ENCODE data around the gene MANSC4. TPM values are rescaled to one million over a fixed set of nuclear protein-coding genes. Genes with fewer than 3 reads are reported as not detected.

MANSC4 gene
- total RNA-seq, 4 donors from 2014 or later: not detected

DNA sequence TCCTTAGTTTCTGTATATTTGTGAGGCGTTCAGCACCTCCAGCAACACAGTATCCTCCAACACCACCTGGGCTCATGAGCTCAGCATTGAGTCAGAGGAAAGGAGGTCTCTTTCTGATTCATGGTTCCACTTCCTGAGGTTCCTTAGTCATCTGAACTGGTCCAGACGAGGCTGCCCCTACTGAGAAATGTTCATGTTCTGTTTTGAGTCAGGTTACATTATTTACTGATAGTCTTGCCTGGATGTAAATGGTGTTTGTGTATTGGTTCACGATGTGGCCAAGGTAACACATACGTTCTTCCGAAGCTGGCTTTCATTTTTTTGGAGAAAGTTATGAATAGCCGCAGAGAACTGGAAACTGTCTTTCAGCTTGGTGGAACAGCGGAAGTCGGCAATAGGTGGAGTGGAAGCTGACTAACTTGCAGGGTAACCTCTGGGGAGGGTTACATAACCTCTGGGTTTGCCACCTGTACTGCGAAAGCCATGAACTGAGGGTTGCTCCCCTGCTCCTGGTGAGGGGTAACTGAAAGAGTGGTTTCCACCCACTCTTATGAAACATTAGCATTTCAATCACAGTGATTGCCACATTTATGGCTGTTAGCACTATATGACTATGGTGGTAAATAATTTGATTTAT lies 42.2 kb upstream of the MANSC4 start:
- TF ChIP-seq, protein P1, sequence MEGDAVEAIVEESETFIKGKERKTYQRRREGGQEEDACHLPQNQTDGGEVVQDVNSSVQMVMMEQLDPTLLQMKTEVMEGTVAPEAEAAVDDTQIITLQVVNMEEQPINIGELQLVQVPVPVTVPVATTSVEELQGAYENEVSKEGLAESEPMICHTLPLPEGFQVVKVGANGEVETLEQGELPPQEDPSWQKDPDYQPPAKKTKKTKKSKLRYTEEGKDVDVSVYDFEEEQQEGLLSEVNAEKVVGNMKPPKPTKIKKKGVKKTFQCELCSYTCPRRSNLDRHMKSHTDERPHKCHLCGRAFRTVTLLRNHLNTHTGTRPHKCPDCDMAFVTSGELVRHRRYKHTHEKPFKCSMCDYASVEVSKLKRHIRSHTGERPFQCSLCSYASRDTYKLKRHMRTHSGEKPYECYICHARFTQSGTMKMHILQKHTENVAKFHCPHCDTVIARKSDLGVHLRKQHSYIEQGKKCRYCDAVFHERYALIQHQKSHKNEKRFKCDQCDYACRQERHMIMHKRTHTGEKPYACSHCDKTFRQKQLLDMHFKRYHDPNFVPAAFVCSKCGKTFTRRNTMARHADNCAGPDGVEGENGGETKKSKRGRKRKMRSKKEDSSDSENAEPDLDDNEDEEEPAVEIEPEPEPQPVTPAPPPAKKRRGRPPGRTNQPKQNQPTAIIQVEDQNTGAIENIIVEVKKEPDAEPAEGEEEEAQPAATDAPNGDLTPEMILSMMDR (IDR thresholded peaks at IDR 0.05): no peak
- no peak for TF ChIP-seq POLR2A (IDR thresholded peaks at IDR 0.05)
- intact Hi-C loops (cut with DNase I; ENCODE audit: low total_unique reads): loop anchor here (10.0 kb wide), 1 partner anchor 87 kb away; no protein-coding TSS in a partner anchor
- no peak overlapping the region for H3K4me3 ChIP-seq (ENCODE audit: low read depth, poor library complexity, severe bottlenecking)
- 64 to 66% methylated on average over 9 of the region's 9 CpGs for WGBS, 2 donors
- DNase-seq (ENCODE audit: low spot score in 2 of 2): no peak

DNA sequence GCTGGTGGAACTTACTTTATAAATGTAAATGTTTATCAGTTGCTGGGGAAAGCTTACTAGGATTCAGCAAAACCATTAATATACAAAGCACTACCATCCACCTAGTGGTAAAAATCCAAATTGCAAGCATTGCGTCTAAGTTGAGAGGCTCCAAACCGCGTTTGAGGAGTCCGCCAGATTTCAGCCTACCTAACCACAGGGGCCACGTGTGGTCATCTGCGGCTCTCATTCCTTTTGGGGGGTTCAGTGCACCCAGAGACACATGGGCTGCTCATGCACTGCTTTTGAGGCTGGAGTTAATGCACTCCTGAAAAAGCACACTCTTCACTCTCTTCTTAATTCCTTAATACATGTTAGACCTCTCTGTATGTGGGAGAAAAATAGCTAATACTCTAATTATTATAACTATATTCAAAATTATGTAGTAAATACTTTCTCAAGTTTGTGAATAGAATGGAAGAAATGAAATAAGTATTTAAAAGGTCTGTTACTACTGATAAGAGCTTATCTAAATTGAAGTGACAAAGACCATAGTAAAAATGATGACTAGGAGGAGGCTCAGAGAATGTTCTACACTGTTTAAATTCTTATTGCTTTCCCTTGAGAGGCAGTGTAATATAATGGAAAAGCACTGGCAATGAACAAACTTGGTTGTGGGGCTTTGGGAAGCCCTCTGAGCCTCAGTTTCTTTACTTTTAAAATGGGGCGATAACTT lies 41.4 kb upstream of the MANSC4 start:
- no peak overlapping the region for H3K4me3 ChIP-seq (ENCODE audit: low read depth, poor library complexity, severe bottlenecking)
- TF ChIP-seq POLR2A (IDR thresholded peaks at IDR 0.05): no peak
- TF ChIP-seq, protein P1 (IDR thresholded peaks at IDR 0.05): peak in 1 of 3 donors; percentile 30
- WGBS, 2 donors: 14 to 15% methylated on average over 7 of the region's 7 CpGs
- peak in 1 of 2 donors; percentile 17 for DNase-seq (ENCODE audit: low spot score in 2 of 2)
- intact Hi-C loops (cut with DNase I; ENCODE audit: low total_unique reads): loop anchor here (10.0 kb wide), 1 partner anchor 87 kb away; no protein-coding TSS in a partner anchor

DNA sequence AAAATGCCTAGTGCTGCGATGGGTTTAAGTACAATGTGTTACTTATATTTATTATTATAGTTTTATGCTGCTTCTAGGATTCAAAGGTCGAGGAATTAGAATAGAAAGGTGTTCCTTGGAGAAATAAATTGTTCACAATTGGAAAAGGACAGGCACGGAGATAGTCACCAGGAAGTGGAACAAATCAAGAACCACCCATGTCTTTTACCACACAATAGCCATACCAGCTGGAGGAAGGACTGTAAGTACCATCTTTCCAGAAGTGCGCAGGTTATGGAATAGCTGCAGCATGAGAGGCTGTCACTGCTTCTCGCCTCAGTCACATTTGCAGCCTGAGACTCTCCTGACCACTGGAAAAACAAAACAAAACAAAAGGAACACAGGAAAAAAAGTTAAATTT lies 40.5 kb upstream of the MANSC4 start:
- intact Hi-C loops (cut with DNase I; ENCODE audit: low total_unique reads): loop anchor here (10.0 kb wide), 1 partner anchor 86 kb away; no protein-coding TSS in a partner anchor
- 73 to 87% methylated on average over 5 of the region's 5 CpGs for WGBS, 2 donors
- no peak overlapping the region for H3K4me3 ChIP-seq (ENCODE audit: low read depth, poor library complexity, severe bottlenecking)
- no peak for DNase-seq (ENCODE audit: low spot score in 2 of 2)
- TF ChIP-seq POLR2A (IDR thresholded peaks at IDR 0.05): no peak
- TF ChIP-seq, protein P1 (IDR thresholded peaks at IDR 0.05): no peak

GRCh38 chr12:27818401-27818918 lies 38.4 kb upstream of the MANSC4 start:
- intact Hi-C loops (cut with DNase I; ENCODE audit: low total_unique reads): no loop called here
- TF ChIP-seq, protein P1 (IDR thresholded peaks at IDR 0.05): no peak
- no peak for TF ChIP-seq POLR2A (IDR thresholded peaks at IDR 0.05)
- no peak for DNase-seq (ENCODE audit: low spot score in 2 of 2)
- 84 to 88% methylated on average over 7 of the region's 7 CpGs for WGBS, 2 donors
- no peak overlapping the region for H3K4me3 ChIP-seq (ENCODE audit: low read depth, poor library complexity, severe bottlenecking)

DNA sequence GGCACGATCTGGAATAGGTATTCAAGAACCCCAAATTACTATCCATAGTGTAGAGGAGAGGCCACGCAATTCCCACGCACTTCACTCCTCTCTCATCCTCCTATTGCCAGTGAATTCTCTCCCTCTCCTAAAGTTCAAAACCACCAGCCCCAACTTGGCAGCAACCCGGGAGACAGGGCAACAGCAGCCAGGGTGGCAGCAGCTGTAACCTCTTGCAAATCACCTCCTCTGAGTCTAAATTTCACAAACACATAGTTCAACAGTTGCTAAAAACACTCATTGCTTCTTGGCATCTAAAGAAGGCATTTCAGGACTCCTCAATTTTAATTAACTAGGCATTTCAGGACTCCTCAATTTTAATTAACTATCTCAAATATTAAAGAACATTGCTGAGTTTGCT lies 37.7 kb upstream of the MANSC4 start:
- 82 to 87% methylated on average over 4 of the region's 4 CpGs for WGBS, 2 donors
- TF ChIP-seq, protein P1 (IDR thresholded peaks at IDR 0.05): no peak
- TF ChIP-seq POLR2A (IDR thresholded peaks at IDR 0.05): no peak
- no peak for DNase-seq (ENCODE audit: low spot score in 2 of 2)
- H3K4me3 ChIP-seq (ENCODE audit: low read depth, poor library complexity, severe bottlenecking): no peak overlapping the region
- intact Hi-C loops (cut with DNase I; ENCODE audit: low total_unique reads): no loop called here
